Measurements from ENCODE around the gene SH3TC1.

- TF ChIP-seq CTCF (IDR thresholded peaks at IDR 0.05; ENCODE audit: low read depth, low read length, poor library complexity, severe bottlenecking) = no peak
- TF ChIP-seq EZH2phosphoT487 (IDR thresholded peaks at IDR 0.05; ENCODE audit: borderline replicate concordance, low read length) = no peak
These were observed 18.0 kb upstream of the SH3TC1 start for GRCh38 chr4:8181119-8181518.
